Bone marrow (tissue), 2 donors: ENCODE measurements around the gene CIB4.

Experiments
- DNase-seq, 2 donors: peaks; one replicate each; lab custom pipeline; 2025; lab: John Stamatoyannopoulos, UW

CIB4 gene

GRCh38 chr2:26621469-26622199, 19.5 kb downstream of the CIB4 start:
- DNase-seq = no peak

DNA sequence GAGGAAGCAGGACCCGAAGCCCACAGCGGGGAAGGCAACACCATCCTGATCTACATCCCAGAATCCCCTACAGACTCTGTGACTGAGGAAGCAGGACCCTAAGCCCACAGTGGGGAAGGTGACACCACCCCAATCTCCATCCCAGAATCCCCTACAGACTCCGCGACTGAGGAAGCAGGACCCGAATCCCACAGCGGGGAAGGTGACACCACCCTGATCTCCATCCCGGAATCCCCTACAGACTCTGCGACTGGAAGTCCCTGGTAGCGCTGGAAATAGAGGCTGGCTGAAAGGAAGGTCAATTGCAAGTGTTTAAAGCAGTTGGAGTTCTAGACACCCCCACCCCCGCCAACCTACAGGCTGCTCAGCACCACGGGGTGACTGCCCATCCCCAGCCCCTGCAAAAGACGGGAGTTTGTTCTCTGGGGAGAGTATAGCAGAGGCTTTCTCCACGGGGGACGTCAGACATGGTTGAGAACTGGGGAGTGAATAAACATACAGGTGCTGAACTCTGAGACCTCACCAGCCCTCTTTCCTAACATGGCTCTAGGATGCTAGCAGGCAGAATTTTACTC, 21.0 kb downstream of the CIB4 start:
- DNase-seq = no peak

GRCh38 chr2:26619521-26619951, 21.6 kb downstream of the CIB4 start:
- peak in 1 of 2 donors; percentile 5 for DNase-seq

- DNase-seq = no peak
Measured at GRCh38 chr2:26619096-26619495, 22.1 kb downstream of the CIB4 start.

DNA sequence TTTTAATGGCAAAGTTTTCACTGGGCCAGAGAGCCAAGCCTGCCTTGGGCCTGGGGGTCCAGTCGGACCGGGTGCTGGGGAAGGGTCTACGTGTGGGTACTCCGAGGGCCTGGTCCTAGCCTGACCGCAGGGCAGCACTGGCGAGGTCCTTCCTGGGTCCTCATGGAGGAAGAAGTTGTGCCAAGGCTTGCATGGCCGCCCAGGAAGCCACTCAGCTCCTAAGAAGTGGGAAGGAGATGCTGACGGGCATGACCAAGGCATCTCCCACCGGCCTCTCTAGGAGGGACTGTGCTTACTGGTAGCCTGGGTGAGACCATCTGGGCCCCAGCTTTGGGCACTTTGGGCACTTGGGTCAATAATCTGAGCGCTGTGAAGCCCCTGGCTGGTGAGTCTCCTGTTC, 22.6 kb downstream of the CIB4 start:
- no peak for DNase-seq

DNA sequence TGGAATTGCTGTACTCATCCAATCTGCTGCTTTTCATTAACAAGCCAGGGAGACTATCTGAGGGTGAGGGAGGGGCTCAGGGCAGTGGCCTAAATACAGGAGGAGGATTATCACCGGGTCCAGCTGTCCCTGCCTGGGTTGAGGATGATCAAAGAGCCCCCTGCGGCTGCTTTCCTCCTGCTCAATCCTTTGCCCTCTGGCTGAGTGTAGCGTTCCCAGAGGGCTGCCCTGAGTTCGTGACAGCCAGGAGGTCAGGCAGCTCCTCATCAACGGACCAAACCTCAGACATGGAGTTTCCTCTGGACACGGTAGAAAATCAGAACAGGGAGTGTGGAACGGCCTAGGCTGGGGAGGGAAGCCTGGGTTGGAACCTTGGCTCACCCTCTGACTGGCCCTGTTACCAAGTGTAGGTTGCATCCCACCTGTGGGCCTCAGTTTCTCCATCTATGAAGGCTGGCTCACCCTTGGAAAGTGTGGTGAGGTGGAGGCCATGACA, 23.5 kb downstream of the CIB4 start:
- DNase-seq = no peak

DNA sequence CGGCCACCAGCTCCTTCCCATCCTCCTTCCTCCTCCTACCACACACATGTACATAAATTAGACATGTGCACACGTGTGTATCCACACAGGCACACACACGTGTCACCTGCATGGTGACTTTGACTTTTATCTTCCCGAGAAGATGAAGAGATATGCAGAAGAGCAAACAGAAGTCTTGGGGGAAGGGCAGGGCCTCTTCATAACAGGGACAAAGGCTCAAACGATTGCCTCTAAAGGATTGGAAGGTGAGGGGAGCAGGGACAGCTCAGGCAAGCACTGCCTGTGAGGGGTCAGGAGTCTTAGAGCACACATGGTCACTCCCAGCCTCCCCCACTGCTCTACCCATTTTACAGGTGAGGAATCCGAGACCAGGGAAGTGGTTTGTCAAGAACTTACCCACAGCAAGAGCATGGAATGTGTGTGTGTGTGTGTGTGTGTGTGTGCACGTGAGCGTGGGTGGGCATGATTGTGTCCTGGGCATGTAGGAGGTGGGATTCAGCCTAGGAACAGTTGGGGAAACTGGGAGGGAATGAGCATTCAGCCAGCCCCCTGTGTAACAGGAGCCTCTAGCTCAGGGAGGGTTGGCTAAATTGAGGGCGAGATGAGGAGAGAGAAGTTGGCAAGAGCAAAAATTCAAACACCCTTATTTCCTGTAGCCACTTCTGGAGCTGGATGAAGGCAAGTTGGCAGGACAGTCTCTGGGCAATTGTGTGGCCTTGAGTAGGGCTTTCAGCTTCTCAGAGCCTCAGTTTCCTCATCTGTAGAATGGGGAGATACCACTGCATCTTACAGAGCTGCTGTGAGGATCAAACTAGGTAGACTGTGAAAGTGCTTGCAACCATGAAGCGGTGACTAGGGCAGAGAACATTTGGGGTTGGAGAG, 24.2 kb downstream of the CIB4 start:
- no peak for DNase-seq

- no peak for DNase-seq
Measured at GRCh38 chr2:26615860-26616705, 25.1 kb downstream of the CIB4 start.

GRCh38 chr2:26615336-26615859, 25.8 kb downstream of the CIB4 start:
- DNase-seq = no peak

- no peak for DNase-seq
Measured at GRCh38 chr2:26614216-26615138, 26.7 kb downstream of the CIB4 start.

DNA sequence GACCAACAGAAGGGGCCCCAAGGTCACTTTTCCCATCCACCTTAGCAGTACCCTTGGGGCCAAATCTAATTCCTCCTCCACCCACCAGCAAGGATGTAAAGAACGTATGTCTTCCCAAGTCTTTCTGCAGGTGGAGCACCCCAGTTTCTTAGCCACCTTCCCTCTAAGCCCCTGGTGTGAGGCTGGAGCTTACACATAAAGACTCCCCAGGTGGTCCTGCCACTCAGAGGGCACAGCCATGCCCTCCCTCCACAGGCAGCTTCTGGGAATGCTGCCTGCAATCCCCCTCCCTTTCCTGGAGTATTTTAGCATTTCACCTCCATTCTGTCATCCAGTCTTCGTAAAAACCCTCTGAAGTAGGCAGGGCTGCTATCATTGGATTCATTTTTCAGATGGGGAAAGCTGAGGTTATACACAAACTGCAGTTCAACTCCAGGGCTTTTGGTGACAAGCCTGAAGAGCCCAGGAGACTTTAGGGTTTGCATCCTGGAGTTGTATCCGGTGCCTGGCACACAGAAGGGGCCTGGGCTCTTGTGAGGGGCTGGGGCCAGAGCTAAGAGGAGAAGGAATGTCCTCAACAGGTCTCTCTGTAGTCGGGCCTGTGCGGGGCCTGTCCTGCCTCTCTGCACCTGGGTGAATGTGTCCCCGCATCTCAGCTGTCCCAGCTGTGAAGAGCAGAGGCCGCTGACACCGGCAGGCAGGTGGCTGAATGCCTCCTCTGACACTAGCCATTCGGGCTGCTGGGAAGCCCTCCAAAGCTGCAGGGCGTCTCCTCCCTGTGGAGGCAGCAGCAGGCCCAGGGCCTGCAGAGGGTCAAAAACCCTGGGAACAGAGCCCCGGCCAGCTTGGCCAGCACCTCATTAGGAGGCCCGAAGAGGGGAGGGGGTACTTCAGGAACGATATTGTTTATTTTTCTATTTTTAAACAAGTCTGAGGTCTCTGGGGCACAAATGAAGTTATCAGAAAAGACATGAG, 27.6 kb downstream of the CIB4 start:
- DNase-seq = no peak

GRCh38 chr2:26612522-26613240, 28.5 kb downstream of the CIB4 start:
- no peak for DNase-seq

DNA sequence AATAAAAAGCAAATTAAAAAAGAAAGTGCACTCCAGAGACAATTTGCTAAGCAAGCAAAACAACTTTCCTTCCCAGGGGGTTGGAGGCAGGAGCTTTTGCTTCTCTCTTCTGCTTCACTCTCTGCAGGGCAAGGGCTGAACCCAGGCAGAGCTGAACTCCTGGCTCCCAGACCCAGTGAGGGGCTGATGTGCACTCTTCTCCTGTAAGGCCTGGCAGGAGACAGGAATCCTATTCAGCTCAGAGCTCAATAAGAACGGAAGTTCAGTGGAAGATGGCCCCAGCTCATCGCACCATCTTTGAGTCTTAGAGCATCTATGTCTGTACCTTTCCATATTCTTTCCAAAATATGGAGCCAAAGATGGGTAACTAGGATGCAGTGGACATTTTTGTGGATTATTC, 29.1 kb downstream of the CIB4 start:
- no peak for DNase-seq

GRCh38 chr2:26610504-26611335, 30.4 kb downstream of the CIB4 start:
- DNase-seq = no peak

- DNase-seq = peak in 1 of 2 donors; percentile 61
Measured at GRCh38 chr2:26609839-26610277, 31.3 kb downstream of the CIB4 start.

DNA sequence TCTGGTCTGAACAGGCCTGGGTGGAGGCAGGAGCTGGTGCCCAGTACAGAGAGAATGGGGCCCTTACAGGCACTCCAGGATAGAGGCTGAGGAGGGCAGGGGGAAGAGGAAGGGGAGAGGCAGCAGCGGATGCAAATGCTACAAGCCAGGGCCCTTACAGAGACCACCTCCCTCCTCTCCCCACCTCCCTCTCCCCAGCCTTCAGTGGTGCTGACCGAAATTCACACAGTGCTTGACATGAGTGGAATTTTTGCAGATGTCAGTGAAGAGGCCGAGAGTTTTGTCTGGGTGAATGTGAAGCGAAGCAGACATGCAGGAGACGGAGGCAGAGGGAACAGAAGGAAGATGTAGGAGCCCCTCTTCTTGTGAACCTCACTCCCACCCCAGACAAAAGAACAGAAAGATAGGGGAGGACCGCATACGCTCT, 31.9 kb downstream of the CIB4 start:
- no peak for DNase-seq

- DNase-seq = no peak
Measured at GRCh38 chr2:26608557-26608956, 32.6 kb downstream of the CIB4 start.
